KOPT-K1 (cell line): ENCODE measurements around the gene ZMYND15.
"Not testable (repeated sequence)": the region's sequence is repeated elsewhere in the genome, so short reads cannot be mapped to it uniquely, and the experiment has no call there.

Experiments
- H3K27ac ChIP-seq: fragments of 200-600 bp; sonication (generic); 2 replicates; pipeline ENCODE4 v1.5.1; 2016; ENCODE audit warnings: antibody characterized with exemption, mild to moderate bottlenecking, low read depth, low read length; ENCODE audit not compliant: poor library complexity, severe bottlenecking
- H3K36me3 ChIP-seq: fragments of 200-600 bp; sonication (generic); 2 replicates; pipeline ENCODE4 v1.5.1; 2017; ENCODE audit warnings: antibody characterized with exemption, mild to moderate bottlenecking, low read length, moderate library complexity; ENCODE audit not compliant: insufficient read depth
- H3K9me3 ChIP-seq: fragments of 200-600 bp; sonication (generic); 2 replicates; pipeline ENCODE4 v1.5.1; 2017; ENCODE audit warnings: antibody characterized with exemption, low read length, mild to moderate bottlenecking; ENCODE audit not compliant: insufficient read depth, poor library complexity, severe bottlenecking

ZMYND15 gene

DNA sequence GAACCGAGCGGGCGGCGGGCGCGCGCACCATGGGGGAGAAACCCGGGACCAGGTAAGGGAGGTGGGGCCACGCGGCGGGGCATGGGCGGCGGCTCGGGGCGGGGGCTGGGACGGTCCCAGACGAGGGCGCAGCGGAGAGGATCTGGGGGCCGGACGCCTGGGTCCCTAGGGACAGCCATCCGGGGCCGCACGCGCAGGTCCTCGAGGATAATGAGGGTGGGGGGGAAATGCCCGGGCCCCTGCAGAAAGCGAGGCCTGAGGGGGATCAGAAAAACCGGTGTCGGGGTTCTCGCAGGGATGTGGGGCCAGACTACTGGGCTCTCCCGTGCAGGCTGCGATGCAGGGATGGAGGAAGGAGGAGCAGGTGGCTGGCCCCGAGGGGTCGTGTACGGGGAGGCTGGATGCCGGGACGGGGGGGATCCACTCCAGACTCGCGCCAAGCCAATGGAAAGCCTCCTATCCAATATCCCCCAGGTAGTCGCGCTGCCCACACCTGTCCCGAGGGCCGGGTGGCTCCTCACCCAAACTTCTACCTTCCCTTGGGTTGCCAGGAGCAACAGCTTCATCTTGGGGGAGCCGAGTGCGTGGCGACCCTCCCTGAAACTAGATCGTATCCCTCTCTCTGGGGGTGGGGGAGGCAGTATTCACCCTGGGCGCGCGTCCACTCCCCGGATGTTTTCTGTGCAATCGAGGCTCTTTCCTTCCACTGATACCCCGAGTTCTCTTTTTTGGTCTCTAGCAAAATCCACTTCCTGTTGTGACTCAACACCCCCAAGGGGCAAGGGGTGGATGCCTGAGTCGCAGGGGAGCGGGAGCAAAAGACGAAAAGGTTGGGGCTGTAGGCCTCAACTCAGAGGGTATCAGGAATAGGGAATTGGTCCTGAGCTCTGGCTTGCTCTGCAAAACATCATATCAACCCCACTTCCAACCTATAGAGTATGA is 28.7 kb upstream of the ZMYND15 start:
- Histone ChIP-seq H3K27ac (peak overlapping the region; percentile 75), H3K9me3 (no peaks in the 10 kb centered on the region), H3K36me3 (peaks cover 5% of the 10 kb centered on the region)

GRCh38 chr17:4711661-4712181 is 27.9 kb upstream of the ZMYND15 start:
- H3K9me3 ChIP-seq = no peaks in the 10 kb centered on the region
- H3K27ac ChIP-seq = peak overlapping the region; percentile 75
- peaks cover 13% of the 10 kb centered on the region for H3K36me3 ChIP-seq

DNA sequence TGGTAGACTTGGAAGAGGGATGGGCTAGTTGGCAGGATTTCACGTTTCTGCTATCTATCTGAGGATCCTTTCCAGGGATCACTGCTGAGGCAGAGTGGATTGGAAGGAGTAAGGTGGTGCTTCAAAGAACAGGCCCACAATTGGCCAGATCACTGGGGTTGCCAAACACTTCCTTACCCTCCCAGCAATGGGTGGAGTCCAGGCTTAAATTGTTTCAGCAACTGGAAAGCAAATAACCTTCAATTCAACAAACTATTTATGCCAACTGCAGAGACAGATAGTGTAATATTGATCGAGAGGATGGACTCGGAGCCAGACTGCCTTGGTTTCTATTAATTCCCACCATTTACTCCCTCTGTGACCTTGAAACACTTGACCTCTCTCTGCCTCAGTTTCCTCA is 27.1 kb upstream of the ZMYND15 start:
- no peak overlapping the region for H3K27ac ChIP-seq
- H3K9me3 ChIP-seq = no peaks in the 10 kb centered on the region
- H3K36me3 ChIP-seq = peaks cover 21% of the 10 kb centered on the region

- not testable (repeated sequence) for H3K9me3 ChIP-seq
- Histone ChIP-seq H3K27ac (peak overlapping the region; percentile 80), H3K36me3 (peaks cover 41% of the 10 kb centered on the region)
Observed at GRCh38 chr17:4714340-4715062, 25.1 kb upstream of the ZMYND15 start.

- peaks cover 48% of the 10 kb centered on the region for H3K36me3 ChIP-seq
- H3K27ac ChIP-seq = peak overlapping the region; percentile 80
- no peaks in the 10 kb centered on the region for H3K9me3 ChIP-seq
Observed at GRCh38 chr17:4715063-4715744, 24.4 kb upstream of the ZMYND15 start.

GRCh38 chr17:4716081-4716480 is 23.6 kb upstream of the ZMYND15 start:
- peak overlapping the region; percentile 80 for H3K27ac ChIP-seq
- peaks cover 56% of the 10 kb centered on the region for H3K36me3 ChIP-seq
- no peaks in the 10 kb centered on the region for H3K9me3 ChIP-seq

GRCh38 chr17:4717791-4718190 is 21.8 kb upstream of the ZMYND15 start:
- H3K27ac ChIP-seq = no peak overlapping the region
- H3K36me3 ChIP-seq = peaks cover 64% of the 10 kb centered on the region
- H3K9me3 ChIP-seq = no peaks in the 10 kb centered on the region

GRCh38 chr17:4718276-4718675 is 21.4 kb upstream of the ZMYND15 start:
- H3K36me3 ChIP-seq = peaks cover 64% of the 10 kb centered on the region
- H3K27ac ChIP-seq = no peak overlapping the region
- H3K9me3 ChIP-seq = no peaks in the 10 kb centered on the region

- H3K36me3 ChIP-seq = peaks cover 64% of the 10 kb centered on the region
Observed at GRCh38 chr17:4719146-4719545, 20.5 kb upstream of the ZMYND15 start.

DNA sequence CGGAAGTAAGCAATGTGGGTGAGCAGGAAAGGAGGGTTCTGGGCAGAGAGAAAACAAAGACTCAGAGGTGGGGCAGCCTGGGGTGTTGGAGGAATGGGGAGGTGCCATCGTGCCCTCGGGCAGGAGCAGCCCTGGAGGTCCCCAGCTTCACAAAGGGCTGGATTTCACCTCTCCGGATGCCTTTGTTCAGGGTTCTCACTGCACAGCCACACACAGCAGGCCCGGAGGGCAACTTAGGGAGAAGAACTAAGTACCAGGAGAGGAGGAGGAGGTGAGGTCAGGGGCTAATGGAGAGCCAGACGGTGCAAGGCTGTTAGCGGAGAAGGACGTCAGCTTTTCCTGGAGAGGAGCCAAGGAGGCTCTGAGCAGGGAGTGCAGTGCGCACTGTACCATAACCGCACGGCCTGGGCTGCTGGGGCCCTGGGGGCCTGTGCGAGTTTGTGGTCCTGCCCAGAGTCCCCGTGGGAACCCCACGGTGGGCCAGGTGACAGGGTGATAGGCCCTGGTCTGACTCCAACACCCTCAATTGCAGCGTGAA is 19.9 kb upstream of the ZMYND15 start:
- Histone ChIP-seq H3K9me3 (no peaks in the 10 kb centered on the region), H3K36me3 (peaks cover 64% of the 10 kb centered on the region), H3K27ac (no peak overlapping the region)

More at GRCh38 chr17:4719146-4719545, 20.5 kb upstream of the ZMYND15 start:
- H3K9me3 ChIP-seq = no peaks in the 10 kb centered on the region
- H3K27ac ChIP-seq = no peak overlapping the region

DNA sequence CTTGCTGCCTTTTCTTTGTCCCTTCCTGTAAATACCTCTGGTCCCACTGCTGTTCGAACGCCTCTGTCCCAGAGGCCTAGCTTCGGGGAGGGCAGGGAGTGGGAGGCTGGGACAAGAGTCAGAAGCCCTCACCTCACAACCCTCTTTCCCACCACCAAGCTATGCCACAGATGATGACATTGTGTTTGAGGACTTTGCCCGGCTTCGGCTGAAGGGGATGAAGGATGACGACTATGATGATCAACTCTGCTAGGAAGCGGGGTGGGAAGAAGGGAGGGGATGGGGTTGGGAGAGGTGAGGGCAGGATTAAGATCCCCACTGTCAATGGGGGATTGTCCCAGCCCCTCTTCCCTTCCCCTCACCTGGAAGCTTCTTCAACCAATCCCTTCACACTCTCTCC is 18.8 kb upstream of the ZMYND15 start:
- H3K27ac ChIP-seq = no peak overlapping the region
- H3K36me3 ChIP-seq = peaks cover 61% of the 10 kb centered on the region
- no peaks in the 10 kb centered on the region for H3K9me3 ChIP-seq

- no peaks in the 10 kb centered on the region for H3K9me3 ChIP-seq
- H3K36me3 ChIP-seq = peaks cover 54% of the 10 kb centered on the region
- no peak overlapping the region for H3K27ac ChIP-seq
Observed at GRCh38 chr17:4721203-4722135, 18.2 kb upstream of the ZMYND15 start.

GRCh38 chr17:4722678-4723240 is 16.9 kb upstream of the ZMYND15 start:
- no peaks in the 10 kb centered on the region for H3K9me3 ChIP-seq
- no peak overlapping the region for H3K27ac ChIP-seq
- peaks cover 41% of the 10 kb centered on the region for H3K36me3 ChIP-seq
